IMR-90 (cell line): ENCODE results near the gene EFEMP1.

Experiments used
- BHLHE40 ChIP-seq: fragments of 150-350 bp; IDR thresholded peaks from 2 replicates; pipeline ENCODE4 v1.6.1; 2016; ENCODE audit warnings: mild to moderate bottlenecking, low read depth, low read length
- NFE2L2 ChIP-seq: fragments of 150-350 bp; IDR thresholded peaks from 2 replicates; pipeline ENCODE4 v1.6.1; 2016; ENCODE audit warnings: low read depth, mild to moderate bottlenecking, low read length
- POLR2A ChIP-seq: IDR thresholded peaks from 2 replicates; pipeline ENCODE4 v1.6.1; 2012; ENCODE audit warnings: mild to moderate bottlenecking, low read depth, low read length
- RAD21 ChIP-seq: IDR thresholded peaks from 2 replicates; pipeline ENCODE4 v1.6.1; 2012; ENCODE audit warnings: low read length, improper control_type of control experiment
- SMC3 ChIP-seq: fragments of 150-350 bp; IDR thresholded peaks from 2 replicates; pipeline ENCODE4 v1.6.1; 2016; ENCODE audit warnings: low read depth, mild to moderate bottlenecking, antibody characterized with exemption, low read length, moderate library complexity
- TF ChIP-seq, protein P1 (sequence below): conservative IDR thresholded peaks from 2 replicates; pipeline ENCODE4 v1.5.1; 2012; ENCODE audit warnings: mild to moderate bottlenecking, low read depth, low read length, improper control_type of control experiment
- TF ChIP-seq, protein P2 (sequence below): fragments of 150-350 bp; IDR thresholded peaks from 2 replicates; pipeline ENCODE4 v1.6.1; 2016; ENCODE audit warnings: low read depth, mild to moderate bottlenecking, low read length, moderate library complexity, borderline replicate concordance

DNA sequence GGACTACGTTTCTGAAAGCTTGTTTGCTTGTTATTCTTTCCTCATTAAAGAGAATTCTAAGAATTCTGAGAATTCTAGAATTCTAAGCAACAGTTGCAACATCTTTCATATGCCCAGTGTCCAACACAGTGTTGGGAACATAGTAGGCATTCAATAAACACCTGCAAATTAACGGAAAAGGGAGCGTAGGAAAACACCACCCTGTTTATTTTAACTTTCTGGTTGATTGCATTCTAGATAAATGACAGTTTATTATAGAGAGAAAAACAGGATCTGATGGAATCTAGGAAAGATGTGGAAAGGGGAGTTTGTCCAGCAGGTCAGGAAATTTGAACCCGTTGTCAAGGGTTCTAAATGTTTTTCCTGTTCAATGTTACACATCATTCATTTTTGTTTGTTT is 24.2 kb upstream of the EFEMP1 start:
- TF ChIP-seq, protein P1, sequence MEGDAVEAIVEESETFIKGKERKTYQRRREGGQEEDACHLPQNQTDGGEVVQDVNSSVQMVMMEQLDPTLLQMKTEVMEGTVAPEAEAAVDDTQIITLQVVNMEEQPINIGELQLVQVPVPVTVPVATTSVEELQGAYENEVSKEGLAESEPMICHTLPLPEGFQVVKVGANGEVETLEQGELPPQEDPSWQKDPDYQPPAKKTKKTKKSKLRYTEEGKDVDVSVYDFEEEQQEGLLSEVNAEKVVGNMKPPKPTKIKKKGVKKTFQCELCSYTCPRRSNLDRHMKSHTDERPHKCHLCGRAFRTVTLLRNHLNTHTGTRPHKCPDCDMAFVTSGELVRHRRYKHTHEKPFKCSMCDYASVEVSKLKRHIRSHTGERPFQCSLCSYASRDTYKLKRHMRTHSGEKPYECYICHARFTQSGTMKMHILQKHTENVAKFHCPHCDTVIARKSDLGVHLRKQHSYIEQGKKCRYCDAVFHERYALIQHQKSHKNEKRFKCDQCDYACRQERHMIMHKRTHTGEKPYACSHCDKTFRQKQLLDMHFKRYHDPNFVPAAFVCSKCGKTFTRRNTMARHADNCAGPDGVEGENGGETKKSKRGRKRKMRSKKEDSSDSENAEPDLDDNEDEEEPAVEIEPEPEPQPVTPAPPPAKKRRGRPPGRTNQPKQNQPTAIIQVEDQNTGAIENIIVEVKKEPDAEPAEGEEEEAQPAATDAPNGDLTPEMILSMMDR = no peak
- TF ChIP-seq BHLHE40 = no peak
- TF ChIP-seq RAD21 = no peak
- TF ChIP-seq, protein P2, sequence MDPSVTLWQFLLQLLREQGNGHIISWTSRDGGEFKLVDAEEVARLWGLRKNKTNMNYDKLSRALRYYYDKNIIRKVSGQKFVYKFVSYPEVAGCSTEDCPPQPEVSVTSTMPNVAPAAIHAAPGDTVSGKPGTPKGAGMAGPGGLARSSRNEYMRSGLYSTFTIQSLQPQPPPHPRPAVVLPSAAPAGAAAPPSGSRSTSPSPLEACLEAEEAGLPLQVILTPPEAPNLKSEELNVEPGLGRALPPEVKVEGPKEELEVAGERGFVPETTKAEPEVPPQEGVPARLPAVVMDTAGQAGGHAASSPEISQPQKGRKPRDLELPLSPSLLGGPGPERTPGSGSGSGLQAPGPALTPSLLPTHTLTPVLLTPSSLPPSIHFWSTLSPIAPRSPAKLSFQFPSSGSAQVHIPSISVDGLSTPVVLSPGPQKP = no peak
- TF ChIP-seq SMC3 = no peak
- no peak for TF ChIP-seq NFE2L2
- no peak for TF ChIP-seq POLR2A
